ENCODE measurements around the gene IGSF23.
"Not testable (repeated sequence)": the region's sequence is repeated elsewhere in the genome, so short reads cannot be mapped to it uniquely, and the experiment has no call there.

IGSF23 gene

GRCh38 chr19:44609219-44609618 lies 4.1 kb upstream of the IGSF23 start:
- Histone ChIP-seq H3K9me3 (ENCODE audit: control insufficient read depth, low read length) (no peaks in the 10 kb centered on the region), H3K4me3 (ENCODE audit: insufficient read depth, low read depth, low read length, poor library complexity, severe bottlenecking) (no peak overlapping the region), H3K36me3 (ENCODE audit: control insufficient read depth, insufficient read depth, low read length) (no peaks in the 10 kb centered on the region), H3K4me1 (ENCODE audit: control insufficient read depth, insufficient read depth, low read length, poor library complexity, severe bottlenecking) (no peaks in the 10 kb centered on the region), H3K27ac (ENCODE audit: insufficient read depth, low read length, poor library complexity, severe bottlenecking) (no peak overlapping the region), H3K27me3 (replicated peaks; ENCODE audit: control insufficient read depth, insufficient read depth, low read length, poor library complexity, severe bottlenecking) (no peaks in the 10 kb centered on the region)
- no peak for DNase-seq

- H3K9me3 ChIP-seq (ENCODE audit: control insufficient read depth, low read length); DNase-seq; H3K27me3 ChIP-seq (replicated peaks; ENCODE audit: control insufficient read depth, insufficient read depth, low read length, poor library complexity, severe bottlenecking); H3K4me1 ChIP-seq (ENCODE audit: control insufficient read depth, insufficient read depth, low read length, poor library complexity, severe bottlenecking); H3K36me3 ChIP-seq (ENCODE audit: control insufficient read depth, insufficient read depth, low read length); H3K27ac ChIP-seq (ENCODE audit: insufficient read depth, low read length, poor library complexity, severe bottlenecking); H3K4me3 ChIP-seq (ENCODE audit: insufficient read depth, low read depth, low read length, poor library complexity, severe bottlenecking): not testable (repeated sequence)
These were observed 2.9 kb upstream of the IGSF23 start for GRCh38 chr19:44610497-44610896.

DNA sequence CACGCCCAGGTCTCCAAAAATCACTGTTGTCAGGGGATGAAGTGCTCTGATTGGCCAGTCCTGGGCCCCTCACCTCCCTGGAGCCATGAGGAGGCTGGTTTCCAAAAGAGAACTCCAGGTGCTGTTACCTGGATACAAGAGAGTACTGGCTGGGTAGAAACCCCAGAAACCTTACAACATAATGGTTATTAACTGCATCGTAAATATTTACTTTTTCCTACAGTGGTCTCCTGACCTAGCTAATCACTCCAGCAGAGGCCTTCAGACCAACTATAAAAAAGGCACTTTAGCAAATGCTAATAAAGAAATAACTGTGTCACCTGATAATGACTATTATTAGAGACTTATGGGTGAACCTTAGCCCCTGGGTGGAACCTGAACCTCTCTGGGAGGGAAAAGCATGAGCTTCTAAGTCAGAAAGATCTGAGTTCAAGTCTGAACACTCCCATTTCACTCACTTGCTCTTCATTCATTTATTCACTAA lies 1.5 kb upstream of the IGSF23 start:
- no peak for DNase-seq
- Histone ChIP-seq H3K4me3 (ENCODE audit: insufficient read depth, low read depth, low read length, poor library complexity, severe bottlenecking) (no peak overlapping the region), H3K36me3 (ENCODE audit: control insufficient read depth, insufficient read depth, low read length) (no peaks in the 10 kb centered on the region), H3K27me3 (replicated peaks; ENCODE audit: control insufficient read depth, insufficient read depth, low read length, poor library complexity, severe bottlenecking) (no peaks in the 10 kb centered on the region), H3K9me3 (ENCODE audit: control insufficient read depth, low read length) (no peaks in the 10 kb centered on the region), H3K4me1 (ENCODE audit: control insufficient read depth, insufficient read depth, low read length, poor library complexity, severe bottlenecking) (no peaks in the 10 kb centered on the region), H3K27ac (ENCODE audit: insufficient read depth, low read length, poor library complexity, severe bottlenecking) (no peak overlapping the region)

DNA sequence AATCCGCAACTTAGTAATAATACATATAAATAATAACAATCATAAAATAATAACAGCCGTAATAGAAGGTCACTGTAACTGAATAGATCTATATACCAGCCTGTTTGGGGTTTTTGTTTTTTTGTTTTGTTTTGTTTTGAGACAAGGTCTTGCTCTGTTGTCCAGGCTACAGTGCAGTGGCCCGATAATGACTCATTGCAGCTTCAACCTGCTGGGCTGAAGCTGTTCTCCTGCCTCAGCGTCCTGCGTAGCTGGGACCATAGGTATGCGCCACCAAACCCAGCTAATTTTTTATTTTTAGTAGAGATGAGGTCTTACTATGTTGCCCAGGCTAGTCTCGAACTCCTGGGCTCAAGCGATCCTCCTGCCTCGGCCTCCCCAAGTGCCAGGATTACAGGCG lies 950 bp downstream of the IGSF23 start:
- Histone ChIP-seq H3K4me3 (ENCODE audit: insufficient read depth, low read depth, low read length, poor library complexity, severe bottlenecking) (no peak overlapping the region), H3K9me3 (ENCODE audit: control insufficient read depth, low read length) (no peaks in the 10 kb centered on the region), H3K27ac (ENCODE audit: insufficient read depth, low read length, poor library complexity, severe bottlenecking) (no peak overlapping the region), H3K27me3 (replicated peaks; ENCODE audit: control insufficient read depth, insufficient read depth, low read length, poor library complexity, severe bottlenecking) (no peaks in the 10 kb centered on the region), H3K4me1 (ENCODE audit: control insufficient read depth, insufficient read depth, low read length, poor library complexity, severe bottlenecking) (no peaks in the 10 kb centered on the region), H3K36me3 (ENCODE audit: control insufficient read depth, insufficient read depth, low read length) (no peaks in the 10 kb centered on the region)
- no peak for DNase-seq

GRCh38 chr19:44615863-44616247 lies 2.5 kb downstream of the IGSF23 start:
- no peaks in the 10 kb centered on the region for H3K4me1 ChIP-seq (ENCODE audit: control insufficient read depth, insufficient read depth, low read length, poor library complexity, severe bottlenecking)
- no peak for DNase-seq
- H3K9me3 ChIP-seq (ENCODE audit: control insufficient read depth, low read length): no peaks in the 10 kb centered on the region
- H3K27ac ChIP-seq (ENCODE audit: insufficient read depth, low read length, poor library complexity, severe bottlenecking): no peak overlapping the region
- H3K36me3 ChIP-seq (ENCODE audit: control insufficient read depth, insufficient read depth, low read length): no peaks in the 10 kb centered on the region
- H3K4me3 ChIP-seq (ENCODE audit: insufficient read depth, low read depth, low read length, poor library complexity, severe bottlenecking): no peak overlapping the region
- H3K27me3 ChIP-seq (replicated peaks; ENCODE audit: control insufficient read depth, insufficient read depth, low read length, poor library complexity, severe bottlenecking): no peaks in the 10 kb centered on the region

DNA sequence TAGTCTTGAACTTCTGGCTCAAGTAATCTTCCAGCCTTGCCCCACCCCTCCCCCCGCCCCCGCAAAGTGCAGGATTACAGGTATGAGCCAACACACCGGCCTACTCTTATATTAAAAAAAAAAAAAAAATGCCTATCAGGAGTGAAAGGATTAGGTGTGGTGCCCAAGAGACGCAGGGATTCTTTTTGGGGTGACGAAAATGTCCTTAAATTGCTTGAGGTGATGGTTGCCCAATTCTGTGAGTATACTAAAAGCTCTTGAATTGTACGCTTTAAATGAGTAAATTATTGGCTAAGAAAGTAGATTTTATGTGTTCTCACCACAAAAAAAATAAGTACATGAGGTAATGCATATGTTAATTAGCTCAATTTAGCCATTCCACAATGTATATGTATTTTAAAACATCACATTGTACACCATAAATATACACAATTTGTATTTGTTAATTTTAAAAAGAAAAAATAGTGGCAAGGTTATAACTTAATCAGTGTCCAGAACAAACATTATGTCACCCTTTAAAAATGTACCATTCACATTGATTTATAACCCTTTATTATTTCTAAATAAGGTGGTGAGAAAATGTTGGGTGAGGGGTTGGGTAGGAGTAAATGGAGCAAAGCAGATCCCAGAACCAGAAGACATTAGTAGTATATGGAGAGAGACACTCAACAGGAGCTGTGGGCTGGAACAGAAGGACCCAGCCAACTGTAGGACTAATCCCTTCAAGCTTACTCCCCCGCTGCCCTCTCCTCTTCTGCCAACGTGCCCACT lies 3.9 kb downstream of the IGSF23 start:
- Histone ChIP-seq H3K27me3 (replicated peaks; ENCODE audit: control insufficient read depth, insufficient read depth, low read length, poor library complexity, severe bottlenecking) (no peaks in the 10 kb centered on the region), H3K4me3 (ENCODE audit: insufficient read depth, low read depth, low read length, poor library complexity, severe bottlenecking) (no peak overlapping the region), H3K9me3 (ENCODE audit: control insufficient read depth, low read length) (no peaks in the 10 kb centered on the region), H3K4me1 (ENCODE audit: control insufficient read depth, insufficient read depth, low read length, poor library complexity, severe bottlenecking) (no peaks in the 10 kb centered on the region), H3K36me3 (ENCODE audit: control insufficient read depth, insufficient read depth, low read length) (no peaks in the 10 kb centered on the region), H3K27ac (ENCODE audit: insufficient read depth, low read length, poor library complexity, severe bottlenecking) (no peak overlapping the region)
- DNase-seq: no peak

DNA sequence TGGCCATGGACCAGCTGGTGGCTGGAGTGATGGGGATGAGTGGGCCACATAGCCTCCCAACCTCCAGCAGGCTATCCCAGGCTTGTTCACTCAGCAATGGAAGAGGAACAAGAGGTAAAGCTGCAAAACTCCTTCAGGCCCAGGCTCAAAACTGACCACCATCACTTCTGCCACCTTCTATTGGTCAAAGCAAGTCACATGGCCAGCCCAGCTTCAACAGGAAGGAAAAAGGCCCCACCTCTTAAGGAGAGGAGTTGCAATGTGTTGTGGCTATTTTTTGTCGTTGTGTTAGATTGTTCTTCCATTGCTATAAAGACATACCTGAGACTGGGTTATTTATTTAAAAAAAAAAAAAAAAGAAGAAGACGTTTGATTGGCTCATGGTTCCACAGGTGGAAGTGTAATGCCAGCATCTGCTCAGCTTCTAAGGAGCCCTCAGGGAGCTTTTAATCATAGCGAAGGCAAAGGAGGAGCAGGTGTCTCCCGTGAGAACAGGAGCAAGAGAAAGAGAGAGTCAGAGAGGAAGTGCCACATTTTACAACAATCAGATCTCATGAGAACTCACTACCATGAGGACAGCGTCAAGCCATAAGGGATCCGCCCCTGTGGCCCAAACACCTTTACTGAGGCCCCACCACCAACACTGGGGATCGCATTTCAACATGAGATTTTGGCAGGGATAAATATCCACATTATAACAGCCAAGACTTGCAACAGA lies 5.4 kb downstream of the IGSF23 start:
- Histone ChIP-seq H3K4me1 (ENCODE audit: control insufficient read depth, insufficient read depth, low read length, poor library complexity, severe bottlenecking) (no peaks in the 10 kb centered on the region), H3K9me3 (ENCODE audit: control insufficient read depth, low read length) (no peaks in the 10 kb centered on the region), H3K4me3 (ENCODE audit: insufficient read depth, low read depth, low read length, poor library complexity, severe bottlenecking) (no peak overlapping the region), H3K36me3 (ENCODE audit: control insufficient read depth, insufficient read depth, low read length) (no peaks in the 10 kb centered on the region), H3K27me3 (replicated peaks; ENCODE audit: control insufficient read depth, insufficient read depth, low read length, poor library complexity, severe bottlenecking) (no peaks in the 10 kb centered on the region), H3K27ac (ENCODE audit: insufficient read depth, low read length, poor library complexity, severe bottlenecking) (no peak overlapping the region)
- no peak for DNase-seq

DNA sequence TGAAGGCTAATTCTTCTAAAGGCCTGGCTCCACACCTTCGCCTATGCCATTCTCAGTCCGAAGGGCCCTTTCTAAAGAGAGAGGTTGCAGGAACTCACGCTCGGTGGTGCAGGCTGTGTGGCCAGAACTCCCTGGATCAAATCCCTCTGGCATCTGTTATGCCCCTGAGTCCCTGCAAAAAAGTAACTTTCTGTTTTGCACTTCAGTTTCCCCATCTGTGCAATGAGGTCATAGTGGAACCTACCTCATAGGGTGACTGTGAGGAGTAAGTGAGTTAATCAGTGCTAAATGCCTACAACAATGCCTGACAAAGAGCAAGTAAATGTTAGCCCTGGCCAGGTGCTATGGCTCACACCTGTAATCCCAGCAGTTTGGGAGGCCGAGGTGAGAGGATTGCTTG lies 7.3 kb downstream of the IGSF23 start:
- no peaks in the 10 kb centered on the region for H3K36me3 ChIP-seq (ENCODE audit: control insufficient read depth, insufficient read depth, low read length)
- H3K4me3 ChIP-seq (ENCODE audit: insufficient read depth, low read depth, low read length, poor library complexity, severe bottlenecking): no peak overlapping the region
- H3K9me3 ChIP-seq (ENCODE audit: control insufficient read depth, low read length): no peaks in the 10 kb centered on the region
- H3K4me1 ChIP-seq (ENCODE audit: control insufficient read depth, insufficient read depth, low read length, poor library complexity, severe bottlenecking): no peaks in the 10 kb centered on the region
- DNase-seq: no peak
- H3K27ac ChIP-seq (ENCODE audit: insufficient read depth, low read length, poor library complexity, severe bottlenecking): no peak overlapping the region
- no peaks in the 10 kb centered on the region for H3K27me3 ChIP-seq (replicated peaks; ENCODE audit: control insufficient read depth, insufficient read depth, low read length, poor library complexity, severe bottlenecking)

DNA sequence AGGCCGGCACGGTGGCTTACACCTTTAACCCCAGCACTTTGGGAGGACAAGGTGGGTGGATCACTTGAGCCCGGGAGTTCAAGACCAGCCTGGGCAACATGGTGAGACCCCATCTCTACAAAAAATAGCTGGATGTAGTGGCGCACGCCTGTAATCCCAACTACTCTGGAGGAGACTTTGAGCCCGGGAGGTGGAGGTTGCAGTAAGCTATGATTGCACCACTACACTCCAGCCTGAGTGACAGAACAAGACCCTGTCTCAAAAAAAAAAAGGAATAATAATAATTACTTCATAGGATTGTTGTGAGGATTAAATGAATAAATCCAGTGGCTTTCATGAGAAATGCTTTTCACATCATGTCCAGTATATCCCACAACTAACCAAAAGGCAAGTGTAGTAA lies 8.0 kb downstream of the IGSF23 start:
- H3K36me3 ChIP-seq (ENCODE audit: control insufficient read depth, insufficient read depth, low read length): no peaks in the 10 kb centered on the region
- H3K4me1 ChIP-seq (ENCODE audit: control insufficient read depth, insufficient read depth, low read length, poor library complexity, severe bottlenecking): no peaks in the 10 kb centered on the region
- no peak overlapping the region for H3K27ac ChIP-seq (ENCODE audit: insufficient read depth, low read length, poor library complexity, severe bottlenecking)
- no peak for DNase-seq
- no peak overlapping the region for H3K4me3 ChIP-seq (ENCODE audit: insufficient read depth, low read depth, low read length, poor library complexity, severe bottlenecking)
- no peaks in the 10 kb centered on the region for H3K27me3 ChIP-seq (replicated peaks; ENCODE audit: control insufficient read depth, insufficient read depth, low read length, poor library complexity, severe bottlenecking)
- no peaks in the 10 kb centered on the region for H3K9me3 ChIP-seq (ENCODE audit: control insufficient read depth, low read length)

- no peaks in the 10 kb centered on the region for H3K4me1 ChIP-seq (ENCODE audit: control insufficient read depth, insufficient read depth, low read length, poor library complexity, severe bottlenecking)
- no peak for DNase-seq
- no peaks in the 10 kb centered on the region for H3K36me3 ChIP-seq (ENCODE audit: control insufficient read depth, insufficient read depth, low read length)
- H3K27me3 ChIP-seq (replicated peaks; ENCODE audit: control insufficient read depth, insufficient read depth, low read length, poor library complexity, severe bottlenecking): no peaks in the 10 kb centered on the region
- no peak overlapping the region for H3K4me3 ChIP-seq (ENCODE audit: insufficient read depth, low read depth, low read length, poor library complexity, severe bottlenecking)
- no peaks in the 10 kb centered on the region for H3K9me3 ChIP-seq (ENCODE audit: control insufficient read depth, low read length)
- H3K27ac ChIP-seq (ENCODE audit: insufficient read depth, low read length, poor library complexity, severe bottlenecking): no peak overlapping the region
These were observed 9.7 kb downstream of the IGSF23 start for GRCh38 chr19:44623080-44623479.
